ENCODE measurements around the gene IGF2BP2. TPM values are rescaled to one million over a fixed set of nuclear protein-coding genes. Genes with fewer than 3 reads are reported as not detected.
"Not testable (repeated sequence)": the region's sequence is repeated elsewhere in the genome, so short reads cannot be mapped to it uniquely, and the experiment has no call there.

The IGF2BP2 gene
- total and polyA plus RNA-seq, 9 of the 15 experiments (the other 6 are each of a cell fraction or from before 2014, with no cell fraction given), result 3.2 to 59.6 (median 30.5) TPM

DNA sequence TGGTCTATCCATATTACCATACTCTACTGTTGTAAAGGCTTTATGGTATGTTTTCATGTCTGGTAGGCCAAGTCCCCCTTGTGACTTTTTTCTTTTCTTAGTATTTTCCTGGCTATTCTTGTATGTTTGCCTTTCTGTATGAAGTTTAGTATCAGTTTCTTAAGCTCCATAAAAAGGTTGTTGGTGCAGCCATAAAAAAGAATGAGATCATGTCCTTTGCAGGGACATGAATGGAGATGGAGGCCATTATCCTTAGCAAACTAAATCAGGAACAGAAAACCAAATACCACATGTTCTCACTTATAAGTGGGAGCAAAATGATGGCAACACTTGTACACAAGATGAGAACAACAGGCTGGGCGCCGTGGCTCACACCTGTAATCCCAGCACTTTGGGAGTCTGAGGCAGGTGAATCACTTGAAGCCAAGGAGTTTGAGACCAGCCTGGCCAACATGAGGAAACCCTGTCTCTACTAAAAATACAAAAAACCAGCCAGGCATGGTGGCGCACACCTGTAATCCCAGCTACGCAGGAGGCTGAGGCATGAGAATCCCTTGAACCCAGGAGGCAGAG lies 13.7 kb upstream of the IGF2BP2 start:
- POLR2A ChIA-PET; CTCF ChIA-PET (ENCODE audit: low intra/inter-chr PET ratio); H3K27me3 ChIP-seq (ENCODE audit: control insufficient read depth in 2 of 2, insufficient read depth in 2 of 2, low read length in 2 of 2); intact Hi-C loops (cut with micrococcal nuclease); H4K20me1 ChIP-seq (replicated peaks; ENCODE audit: control insufficient read depth, insufficient read depth, low read length); H2AFZ ChIP-seq (ENCODE audit: low read depth, low read length); H3K4me3 ChIP-seq; H3K27ac ChIP-seq (ENCODE audit: extremely low read depth, low read depth, low read length); H3K79me2 ChIP-seq (ENCODE audit: control insufficient read depth, insufficient read depth, low read length); H3K9ac ChIP-seq (ENCODE audit: insufficient read depth in 1 of 2, low read depth in 2 of 2, low read length in 2 of 2); H3K36me3 ChIP-seq (ENCODE audit: control insufficient read depth, insufficient read depth, low read length); H3K4me1 ChIP-seq (replicated peaks in 1 of 2; ENCODE audit: control insufficient read depth in 2 of 2, insufficient read depth in 2 of 2, low read length in 2 of 2); FAIRE-seq; BruUV-seq (replicated peaks); H3K4me2 ChIP-seq (ENCODE audit: insufficient read depth, low read length); H3K9me1 ChIP-seq (ENCODE audit: control insufficient read depth, insufficient read depth, low read length); DNase-seq (ENCODE audit: extremely low read depth in 1 of 4, low spot score in 3 of 4); ATAC-seq; H3K9me3 ChIP-seq (replicated peaks; ENCODE audit: control insufficient read depth, insufficient read depth, low read depth, low read length); in situ Hi-C loops (cut with MboI): not testable (repeated sequence)
- 82% methylated on average over 4 of the region's 4 CpGs for WGBS (ENCODE audit: insufficient coverage, low coverage, missing lambda C conversion rate)

DNA sequence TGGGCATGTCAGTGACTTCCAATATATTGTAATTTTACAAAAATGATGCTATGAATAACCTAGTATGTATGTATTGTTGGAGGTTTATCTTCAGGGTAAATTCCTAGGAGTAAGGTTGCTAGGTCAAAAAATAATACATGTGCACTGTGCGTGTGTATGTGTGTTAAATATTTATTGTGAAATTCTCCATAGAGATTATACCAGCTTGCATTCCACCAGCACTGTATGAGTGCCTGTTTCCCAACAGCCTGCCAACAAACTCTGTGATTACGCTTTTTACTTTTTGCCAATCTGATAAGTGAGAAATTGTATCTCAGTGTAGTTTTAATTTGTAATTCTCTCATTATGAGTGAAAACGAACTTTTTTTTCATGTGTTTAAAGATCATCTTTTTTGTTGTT lies 12.6 kb upstream of the IGF2BP2 start:
- no peak overlapping the region for H3K27ac ChIP-seq (ENCODE audit: extremely low read depth, low read depth, low read length)
- no peak overlapping the region for H3K9ac ChIP-seq (ENCODE audit: insufficient read depth in 1 of 2, low read depth in 2 of 2, low read length in 2 of 2)
- DNase-seq (ENCODE audit: extremely low read depth in 1 of 4, low spot score in 3 of 4) (no peak), FAIRE-seq (no peak), ATAC-seq (no peak)
- H2AFZ ChIP-seq (ENCODE audit: low read depth, low read length), result no peak overlapping the region
- intact Hi-C loops (cut with micrococcal nuclease) (no loop called here), in situ Hi-C loops (cut with MboI) (no loop called here)
- no peaks in the 10 kb centered on the region for H3K27me3 ChIP-seq (ENCODE audit: control insufficient read depth in 2 of 2, insufficient read depth in 2 of 2, low read length in 2 of 2)
- no peak overlapping the region for H3K4me2 ChIP-seq (ENCODE audit: insufficient read depth, low read length)
- H3K9me3 ChIP-seq (replicated peaks; ENCODE audit: control insufficient read depth, insufficient read depth, low read depth, low read length), result no peaks in the 10 kb centered on the region
- BruUV-seq (replicated peaks), result no TSS peak
- POLR2A ChIA-PET, result no interaction called here
- H4K20me1 ChIP-seq (replicated peaks; ENCODE audit: control insufficient read depth, insufficient read depth, low read length), result no peaks in the 10 kb centered on the region
- no peak overlapping the region for H3K4me3 ChIP-seq
- 40% methylated on average over 3 of the region's 3 CpGs for WGBS (ENCODE audit: insufficient coverage, low coverage, missing lambda C conversion rate)
- no peaks in the 10 kb centered on the region for H3K36me3 ChIP-seq (ENCODE audit: control insufficient read depth, insufficient read depth, low read length)
- CTCF ChIA-PET (ENCODE audit: low intra/inter-chr PET ratio), result no interaction called here
- no peaks in the 10 kb centered on the region for H3K4me1 ChIP-seq (replicated peaks in 1 of 2; ENCODE audit: control insufficient read depth in 2 of 2, insufficient read depth in 2 of 2, low read length in 2 of 2)
- H3K79me2 ChIP-seq (ENCODE audit: control insufficient read depth, insufficient read depth, low read length), result no peaks in the 10 kb centered on the region
- H3K9me1 ChIP-seq (ENCODE audit: control insufficient read depth, insufficient read depth, low read length), result no peaks in the 10 kb centered on the region
- TF ChIP-seq SUPT5H (IDR thresholded peaks at IDR 0.05), result no peak
- no peak for TF ChIP-seq ZNF354B (CRISPR knock-in tag; IDR thresholded peaks at IDR 0.05)
- TF ChIP-seq, protein P1, sequence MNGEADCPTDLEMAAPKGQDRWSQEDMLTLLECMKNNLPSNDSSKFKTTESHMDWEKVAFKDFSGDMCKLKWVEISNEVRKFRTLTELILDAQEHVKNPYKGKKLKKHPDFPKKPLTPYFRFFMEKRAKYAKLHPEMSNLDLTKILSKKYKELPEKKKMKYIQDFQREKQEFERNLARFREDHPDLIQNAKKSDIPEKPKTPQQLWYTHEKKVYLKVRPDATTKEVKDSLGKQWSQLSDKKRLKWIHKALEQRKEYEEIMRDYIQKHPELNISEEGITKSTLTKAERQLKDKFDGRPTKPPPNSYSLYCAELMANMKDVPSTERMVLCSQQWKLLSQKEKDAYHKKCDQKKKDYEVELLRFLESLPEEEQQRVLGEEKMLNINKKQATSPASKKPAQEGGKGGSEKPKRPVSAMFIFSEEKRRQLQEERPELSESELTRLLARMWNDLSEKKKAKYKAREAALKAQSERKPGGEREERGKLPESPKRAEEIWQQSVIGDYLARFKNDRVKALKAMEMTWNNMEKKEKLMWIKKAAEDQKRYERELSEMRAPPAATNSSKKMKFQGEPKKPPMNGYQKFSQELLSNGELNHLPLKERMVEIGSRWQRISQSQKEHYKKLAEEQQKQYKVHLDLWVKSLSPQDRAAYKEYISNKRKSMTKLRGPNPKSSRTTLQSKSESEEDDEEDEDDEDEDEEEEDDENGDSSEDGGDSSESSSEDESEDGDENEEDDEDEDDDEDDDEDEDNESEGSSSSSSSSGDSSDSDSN (IDR thresholded peaks at IDR 0.05; ENCODE audit: borderline replicate concordance in 1 of 2, low read depth in 2 of 2, low read length in 2 of 2), result no peak
- TF ChIP-seq MED1 (CRISPR knock-in tag; IDR thresholded peaks at IDR 0.05; ENCODE audit: borderline replicate concordance), result no peak
- TF ChIP-seq, protein P2, sequence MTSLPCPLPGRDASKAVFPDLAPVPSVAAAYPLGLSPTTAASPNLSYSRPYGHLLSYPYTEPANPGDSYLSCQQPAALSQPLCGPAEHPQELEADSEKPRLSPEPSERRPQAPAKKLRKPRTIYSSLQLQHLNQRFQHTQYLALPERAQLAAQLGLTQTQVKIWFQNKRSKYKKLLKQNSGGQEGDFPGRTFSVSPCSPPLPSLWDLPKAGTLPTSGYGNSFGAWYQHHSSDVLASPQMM (CRISPR knock-in tag; IDR thresholded peaks at IDR 0.05), result no peak
- TF ChIP-seq ZNF133 (CRISPR knock-in tag; IDR thresholded peaks at IDR 0.05), result no peak
- no peak for TF ChIP-seq ZNF311 (CRISPR knock-in tag; IDR thresholded peaks at IDR 0.05)
- TF ChIP-seq, protein P3, sequence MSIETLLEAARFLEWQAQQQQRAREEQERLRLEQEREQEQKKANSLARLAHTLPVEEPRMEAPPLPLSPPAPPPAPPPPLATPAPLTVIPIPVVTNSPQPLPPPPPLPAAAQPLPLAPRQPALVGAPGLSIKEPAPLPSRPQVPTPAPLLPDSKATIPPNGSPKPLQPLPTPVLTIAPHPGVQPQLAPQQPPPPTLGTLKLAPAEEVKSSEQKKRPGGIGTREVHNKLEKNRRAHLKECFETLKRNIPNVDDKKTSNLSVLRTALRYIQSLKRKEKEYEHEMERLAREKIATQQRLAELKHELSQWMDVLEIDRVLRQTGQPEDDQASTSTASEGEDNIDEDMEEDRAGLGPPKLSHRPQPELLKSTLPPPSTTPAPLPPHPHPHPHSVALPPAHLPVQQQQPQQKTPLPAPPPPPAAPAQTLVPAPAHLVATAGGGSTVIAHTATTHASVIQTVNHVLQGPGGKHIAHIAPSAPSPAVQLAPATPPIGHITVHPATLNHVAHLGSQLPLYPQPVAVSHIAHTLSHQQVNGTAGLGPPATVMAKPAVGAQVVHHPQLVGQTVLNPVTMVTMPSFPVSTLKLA (conservative IDR thresholded peaks at IDR 0.05), result no peak
- TF ChIP-seq DNMT1 (IDR thresholded peaks at IDR 0.05), result no peak
- no peak for TF ChIP-seq PYGO2 (tag; IDR thresholded peaks at IDR 0.05)
- no peak for TF ChIP-seq TCFL5 (CRISPR knock-in tag; conservative IDR thresholded peaks at IDR 0.05)
- no peak for TF ChIP-seq HNRNPH1 (optimal IDR thresholded peaks at IDR 0.05; ENCODE audit: low read depth, low read length)
- no peak for TF ChIP-seq ZNF436 (CRISPR knock-in tag; IDR thresholded peaks at IDR 0.05)
